GM21576 (cell line): ENCODE data around the gene L3MBTL3.
"Not testable (repeated sequence)": the region's sequence is repeated elsewhere in the genome, so short reads cannot be mapped to it uniquely, and the experiment has no call there.

Experiments used
- ATAC-seq: cut with Tn5 transposase; IDR thresholded peaks from one replicate; pipeline ENCODE4 v1.9.1; 2021; ENCODE audit warnings: mild to moderate bottlenecking, moderate library complexity; ENCODE audit not compliant: unreplicated experiment

The L3MBTL3 gene

DNA sequence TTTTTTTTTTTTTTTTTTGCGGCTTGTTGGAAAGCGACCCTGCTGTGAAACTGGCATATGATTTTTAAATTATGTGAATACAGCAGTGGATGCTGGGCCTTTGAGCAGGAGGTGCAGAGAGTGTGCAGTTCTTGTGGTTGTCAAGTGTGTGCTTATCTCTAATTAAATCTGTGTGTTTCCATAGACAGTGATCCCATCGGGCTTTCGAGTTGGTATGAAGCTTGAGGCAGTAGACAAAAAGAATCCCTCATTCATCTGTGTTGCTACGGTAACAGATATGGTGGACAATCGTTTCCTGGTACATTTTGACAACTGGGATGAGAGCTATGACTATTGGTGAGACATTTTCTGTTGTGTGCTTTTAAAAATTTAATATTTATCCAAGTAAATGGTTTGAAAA is 52.4 kb downstream of the L3MBTL3 start:
- ATAC-seq: no peak

- no peak for ATAC-seq
Observed at GRCh38 chr6:130075879-130076460, 57.6 kb downstream of the L3MBTL3 start.

DNA sequence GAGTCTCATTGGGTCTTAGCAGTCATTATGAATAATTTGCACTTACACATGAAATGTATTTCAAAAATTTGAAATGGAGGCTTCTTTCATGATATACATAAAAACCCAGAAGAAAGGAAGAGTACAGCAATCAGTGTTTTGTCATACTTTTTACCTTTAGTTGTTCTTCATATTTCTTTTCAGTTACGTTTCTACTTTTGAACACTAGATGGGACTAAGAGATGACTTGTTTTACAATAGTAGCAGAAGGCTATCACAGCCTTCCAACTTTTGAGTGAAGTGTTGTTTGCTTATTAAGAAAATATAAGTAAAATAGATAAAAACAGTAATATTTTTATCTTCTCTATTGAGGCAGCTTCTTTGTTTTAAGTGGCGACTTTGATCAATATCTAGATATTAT is 58.1 kb downstream of the L3MBTL3 start:
- ATAC-seq: no peak

DNA sequence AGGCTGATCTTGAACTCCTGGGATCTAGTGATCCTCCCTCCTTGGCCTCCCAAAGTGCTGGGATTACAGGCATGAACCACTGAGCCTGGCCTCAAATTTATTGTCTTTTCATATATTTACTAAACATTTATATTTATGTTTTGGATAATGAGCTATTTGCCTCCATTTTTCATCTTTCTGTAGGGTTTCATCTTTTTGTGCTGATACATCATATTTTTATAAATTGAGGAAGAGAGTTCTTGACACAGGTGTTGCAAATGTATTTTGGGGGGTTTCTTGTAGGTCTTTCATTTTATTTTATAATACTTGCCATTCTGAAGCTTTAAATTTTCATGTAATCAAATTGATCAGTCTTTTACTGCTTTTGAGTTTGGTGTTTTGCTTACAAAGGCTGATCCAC is 72.4 kb downstream of the L3MBTL3 start:
- no peak for ATAC-seq

DNA sequence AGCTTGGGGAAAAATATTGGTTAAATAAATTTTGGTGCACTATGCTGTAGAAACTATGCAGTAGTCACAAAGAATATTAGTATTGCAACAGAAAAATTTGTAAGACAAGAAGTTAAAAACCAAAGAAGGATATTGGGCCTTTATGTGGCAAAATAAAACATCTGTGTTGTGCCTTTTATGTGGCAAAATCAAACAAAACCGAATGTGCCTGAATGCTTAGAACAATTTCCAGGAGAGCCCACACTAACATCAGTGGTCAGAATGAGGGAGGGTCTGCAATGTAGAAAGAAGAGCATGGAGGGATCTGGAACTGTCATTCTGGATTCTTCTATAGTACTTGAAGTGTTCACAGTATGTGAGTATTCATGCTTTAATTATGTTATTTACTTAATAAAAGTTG is 75.2 kb downstream of the L3MBTL3 start:
- no peak for ATAC-seq

GRCh38 chr6:130098317-130098716 is 79.9 kb downstream of the L3MBTL3 start:
- no peak for ATAC-seq

- no peak for ATAC-seq
Observed at GRCh38 chr6:130099119-130099518, 80.7 kb downstream of the L3MBTL3 start.

GRCh38 chr6:130105996-130106704 is 87.8 kb downstream of the L3MBTL3 start:
- peak; percentile 98 for ATAC-seq

DNA sequence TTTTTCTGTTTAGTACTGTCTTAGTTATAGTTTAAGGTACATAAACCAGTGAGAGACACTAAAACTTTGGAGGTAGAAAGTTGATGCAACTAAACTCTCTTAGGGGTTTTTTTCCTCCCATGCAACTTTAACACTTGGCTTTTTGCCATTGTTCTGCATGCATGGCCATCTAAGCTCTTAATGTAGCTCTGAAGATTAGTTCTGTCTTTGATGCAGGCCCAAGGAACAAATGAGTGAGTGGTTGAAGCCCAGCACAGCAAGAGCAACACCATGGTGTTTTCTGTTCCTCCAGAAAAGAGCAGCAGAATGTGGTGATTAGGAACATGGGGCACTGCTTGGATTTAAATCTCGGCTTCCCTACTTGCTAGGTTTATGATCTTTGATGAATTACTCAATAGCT is 89.3 kb downstream of the L3MBTL3 start:
- ATAC-seq: no peak

- ATAC-seq: no peak
Observed at GRCh38 chr6:130111031-130111430, 92.7 kb downstream of the L3MBTL3 start.

DNA sequence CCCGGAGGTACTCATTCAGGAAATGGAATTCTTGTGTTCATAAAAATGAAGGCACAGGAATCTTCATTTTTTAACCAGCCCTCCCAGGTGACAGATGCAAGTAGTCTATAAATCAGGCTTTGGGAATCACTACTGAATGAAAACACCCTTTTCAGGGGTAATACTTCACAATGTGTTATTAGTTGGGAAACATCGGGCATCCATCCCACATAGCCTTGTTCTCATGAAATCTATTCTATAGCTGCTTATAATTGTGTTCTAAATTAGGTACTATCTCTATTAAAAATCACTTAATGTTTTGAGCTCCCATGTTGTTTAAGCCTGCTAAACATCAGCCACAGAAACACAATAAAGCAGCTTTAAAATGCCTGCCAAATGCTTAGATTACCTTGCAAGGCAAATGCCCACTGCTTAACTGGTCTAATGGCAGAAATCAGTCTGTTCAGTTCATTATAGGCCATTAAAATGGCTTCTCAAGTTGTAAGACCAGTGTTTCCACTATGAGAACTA is 94.9 kb downstream of the L3MBTL3 start:
- no peak for ATAC-seq

GRCh38 chr6:130115036-130115435 is 96.7 kb downstream of the L3MBTL3 start:
- ATAC-seq: peak; percentile 93

DNA sequence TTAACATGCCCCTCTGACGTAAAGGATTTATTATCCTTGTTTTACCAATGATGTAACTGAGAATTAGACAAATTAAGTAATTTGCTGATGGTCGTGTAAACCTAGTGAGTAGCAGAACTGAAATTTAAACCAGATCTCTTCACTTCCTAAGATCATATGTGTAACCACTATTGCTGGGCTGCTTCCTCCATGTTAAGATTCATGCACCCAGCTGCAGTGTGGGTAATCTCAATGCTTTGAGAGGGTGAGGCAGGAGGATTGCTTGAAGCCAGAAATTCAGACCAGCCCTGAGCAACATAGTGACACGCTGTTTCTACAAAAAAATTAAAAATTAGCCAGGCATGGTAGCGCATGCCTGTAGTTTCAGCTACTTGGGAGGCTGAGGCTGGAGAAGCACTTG is 97.9 kb downstream of the L3MBTL3 start:
- peak; percentile 40 for ATAC-seq

DNA sequence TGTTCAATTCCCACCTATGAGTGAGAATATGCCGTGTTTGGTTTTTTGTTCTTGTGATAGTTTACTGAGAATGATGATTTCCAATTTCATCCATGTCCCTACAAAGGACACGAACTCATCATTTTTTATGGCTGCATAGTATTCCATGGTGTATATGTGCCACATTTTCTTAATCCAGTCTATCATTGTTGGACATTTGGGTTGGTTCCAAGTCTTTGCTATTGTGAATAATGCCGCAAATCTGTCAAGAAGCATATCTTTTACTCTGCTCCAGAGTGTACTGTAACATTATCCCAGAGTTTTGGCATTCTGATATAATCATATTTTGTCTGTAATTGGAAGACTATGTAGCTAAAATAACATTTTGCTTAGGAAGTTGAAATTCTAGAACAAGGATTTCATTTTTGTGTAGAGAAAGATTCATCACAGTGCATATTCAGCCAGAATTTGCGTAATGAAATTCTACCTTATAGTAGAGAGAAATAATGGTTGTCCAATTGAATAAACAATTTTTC is 98.9 kb downstream of the L3MBTL3 start:
- not testable (repeated sequence) for ATAC-seq

DNA sequence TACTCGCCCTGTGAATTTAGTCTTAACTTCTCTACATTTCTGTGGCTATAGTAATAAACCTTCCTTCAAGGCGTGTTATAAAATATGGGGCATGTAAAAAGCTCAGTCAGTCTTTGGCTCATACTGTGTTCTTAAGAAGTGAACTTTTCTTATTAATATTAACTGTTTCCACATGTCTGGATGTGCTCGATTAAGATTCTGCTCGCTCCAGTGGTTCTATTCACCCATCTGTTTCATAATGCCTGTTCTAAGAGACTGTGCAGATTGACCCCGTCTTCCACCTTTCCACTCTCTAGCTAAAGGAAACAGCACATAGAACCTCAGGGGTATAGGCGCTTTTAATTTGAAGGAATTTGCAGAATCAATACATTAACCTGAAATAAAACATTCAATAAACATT is 99.9 kb downstream of the L3MBTL3 start:
- no peak for ATAC-seq

GRCh38 chr6:130119211-130119610 is 100.8 kb downstream of the L3MBTL3 start:
- ATAC-seq: no peak

DNA sequence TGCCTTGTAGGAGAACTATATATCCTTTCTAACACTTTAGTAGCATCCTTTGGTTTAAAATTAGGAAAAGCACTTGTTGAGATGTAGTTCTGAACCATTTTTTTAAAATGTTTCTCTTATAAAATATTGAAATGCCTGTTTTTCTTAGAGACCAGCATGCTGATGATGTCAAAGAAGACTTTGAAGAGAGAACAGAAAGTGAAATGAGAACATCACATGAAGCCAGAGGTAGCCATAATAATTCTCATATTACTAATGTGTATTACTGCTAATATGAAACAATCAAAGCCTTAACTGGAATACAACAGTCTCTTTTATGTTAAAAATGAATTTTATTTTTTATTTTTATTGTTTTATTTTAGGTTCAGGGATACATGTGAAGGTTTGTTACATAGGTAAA is 102.3 kb downstream of the L3MBTL3 start:
- ATAC-seq: no peak

GRCh38 chr6:130122243-130122642 is 103.9 kb downstream of the L3MBTL3 start:
- ATAC-seq: no peak

DNA sequence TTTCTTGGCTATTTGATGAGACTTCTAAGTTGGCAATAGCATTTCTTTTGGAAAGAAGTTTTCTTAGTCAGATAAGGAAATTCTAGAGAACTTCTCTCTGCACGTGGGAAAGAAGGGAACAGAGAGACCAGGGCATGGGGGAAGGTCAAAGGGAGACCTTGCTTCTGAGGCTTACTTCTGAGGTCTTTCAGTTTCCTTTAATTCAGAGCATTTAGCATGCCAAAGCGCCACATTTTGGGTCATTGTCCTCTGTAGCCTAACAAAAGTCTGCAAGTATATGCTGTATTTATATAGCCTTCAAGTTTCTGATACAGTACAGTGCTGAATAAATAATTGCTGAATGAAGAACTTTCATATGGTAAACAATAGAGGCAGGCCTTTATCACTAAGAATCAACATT is 108.8 kb downstream of the L3MBTL3 start:
- ATAC-seq: no peak

GRCh38 chr6:130128326-130128725 is 109.9 kb downstream of the L3MBTL3 start:
- ATAC-seq: no peak

GRCh38 chr6:130129762-130130246 is 111.4 kb downstream of the L3MBTL3 start:
- no peak for ATAC-seq

- peak; percentile 78 for ATAC-seq
Observed at GRCh38 chr6:130132286-130132701, 113.9 kb downstream of the L3MBTL3 start.
